NCI-H1436 treated with DMSO at 0.1 percent for 48 hours (cell line): ENCODE results near the gene TOMM20.
"Not testable (repeated sequence)": the region's sequence is repeated elsewhere in the genome, so short reads cannot be mapped to it uniquely, and the experiment has no call there.

Experiments
- DNase-seq: peaks from one replicate; lab custom pipeline; 2025; lab: John Stamatoyannopoulos, UW

The TOMM20 gene

GRCh38 chr1:235101558-235102258, 26.9 kb downstream of the TOMM20 start:
- DNase-seq = no peak

- no peak for DNase-seq
These were observed 28.4 kb downstream of the TOMM20 start for GRCh38 chr1:235100194-235100772.

- DNase-seq = no peak
These were observed 29.6 kb downstream of the TOMM20 start for GRCh38 chr1:235098991-235099390.

- no peak for DNase-seq
These were observed 30.1 kb downstream of the TOMM20 start for GRCh38 chr1:235098547-235098946.

- DNase-seq = not testable (repeated sequence)
These were observed 31.1 kb downstream of the TOMM20 start for GRCh38 chr1:235097501-235097900.

- no peak for DNase-seq
These were observed 32.6 kb downstream of the TOMM20 start for GRCh38 chr1:235095938-235096562.

- no peak for DNase-seq
These were observed 34.7 kb downstream of the TOMM20 start for GRCh38 chr1:235093696-235094592.

GRCh38 chr1:235093013-235093695, 35.5 kb downstream of the TOMM20 start:
- DNase-seq = no peak

GRCh38 chr1:235092415-235092814, 36.2 kb downstream of the TOMM20 start:
- not testable (repeated sequence) for DNase-seq

GRCh38 chr1:235092045-235092406, 36.6 kb downstream of the TOMM20 start:
- DNase-seq = not testable (repeated sequence)

- not testable (repeated sequence) for DNase-seq
These were observed 37.2 kb downstream of the TOMM20 start for GRCh38 chr1:235091319-235092044.

GRCh38 chr1:235090406-235091069, 38.1 kb downstream of the TOMM20 start:
- no peak for DNase-seq

GRCh38 chr1:235088907-235089306, 39.7 kb downstream of the TOMM20 start:
- DNase-seq = no peak

GRCh38 chr1:235088430-235088829, 40.2 kb downstream of the TOMM20 start:
- no peak for DNase-seq

- no peak for DNase-seq
These were observed 40.7 kb downstream of the TOMM20 start for GRCh38 chr1:235087906-235088305.

- not testable (repeated sequence) for DNase-seq
These were observed 43.1 kb downstream of the TOMM20 start for GRCh38 chr1:235085411-235086117.

- not testable (repeated sequence) for DNase-seq
These were observed 47.8 kb downstream of the TOMM20 start for GRCh38 chr1:235080788-235081187.

- DNase-seq = not testable (repeated sequence)
These were observed 48.4 kb downstream of the TOMM20 start for GRCh38 chr1:235080297-235080657.

GRCh38 chr1:235079443-235080296, 49.0 kb downstream of the TOMM20 start:
- DNase-seq = peak; percentile 33
